ENCODE data around the gene PCDHA4.
"Not testable (repeated sequence)": the region's sequence is repeated elsewhere in the genome, so short reads cannot be mapped to it uniquely, and the experiment has no call there.

- TF ChIP-seq CTCF, POLR2A (IDR thresholded peaks at IDR 0.05): not testable (repeated sequence)
These were observed 16.1 kb downstream of the PCDHA4 start for GRCh38 chr5:140822969-140823368.

Data from upper lobe of left lung (tissue), 4 donors.